WTC11 (cell line): ENCODE measurements around the gene RTBDN. TPM values are rescaled to one million over a fixed set of nuclear protein-coding genes. Genes with fewer than 3 reads are reported as not detected.
A peak's percentile ranks its signal among the peaks of the same experiment; 100 is the strongest.

Experiments
- ATAC-seq: fragments of 200-7000 bp; cut with Tn5 transposase; 2 replicates; pipeline ENCODE4 v1.10.0; 2021; ENCODE audit warnings: mild to moderate bottlenecking, moderate library complexity
- CTCF ChIA-PET: fragments of 300-600 bp; sonication (Branson Sonifier 250); formaldehyde crosslinking; loops from one replicate; lab custom pipeline; 2021; ENCODE audit warnings: antibody characterized with exemption; lab: Charles Lee
- POLR2A ChIA-PET: fragments of 350-600 bp; sonication (Branson Sonifier 250); formaldehyde crosslinking; loops from one replicate; lab custom pipeline; 2021; ENCODE audit warnings: antibody characterized with exemption; lab: Charles Lee
- DNase-seq: peaks from one replicate; pipeline ENCODE4 v3.0.0; 2021; ENCODE audit warnings: low spot score
- H3K27ac Mint-ChIP-seq: 2 replicates; pipeline ENCODE4 v1.8.0; 2021; ENCODE audit warnings: mixed read lengths
- H3K27me3 Mint-ChIP-seq: 2 replicates; pipeline ENCODE4 v1.8.0; 2021; ENCODE audit warnings: low read depth, mild to moderate bottlenecking, moderate library complexity, mixed read lengths
- H3K36me3 Mint-ChIP-seq: 2 replicates; pipeline ENCODE4 v1.8.0; 2021; ENCODE audit warnings: mixed read lengths
- H3K4me1 Mint-ChIP-seq: 2 replicates; pipeline ENCODE4 v1.8.0; 2022; ENCODE audit warnings: mixed read lengths
- H3K4me3 Mint-ChIP-seq: 2 replicates; pipeline ENCODE4 v1.8.0; 2021; ENCODE audit warnings: mild to moderate bottlenecking, moderate library complexity, mixed read lengths
- H3K9me3 Mint-ChIP-seq: 2 replicates; pipeline ENCODE4 v1.8.0; 2021; ENCODE audit warnings: mixed read lengths
- CREB1 ChIP-seq: sonication (generic); formaldehyde crosslinking; IDR thresholded peaks from 2 replicates; pipeline ENCODE4 v1.8.0; 2023; ENCODE audit warnings: mild to moderate bottlenecking, missing genetic modification reagents
- E2F4 ChIP-seq: sonication (generic); formaldehyde crosslinking; IDR thresholded peaks from 2 replicates; pipeline ENCODE4 v1.8.1; 2022; ENCODE audit warnings: low read depth, mild to moderate bottlenecking, moderate library complexity, missing genetic modification reagents, borderline replicate concordance
- ERG ChIP-seq: fragments of 250-450 bp; sonication (Bioruptor Pico); IDR thresholded peaks from 2 replicates; pipeline ENCODE4 v1.8.0; 2021; ENCODE audit warnings: mild to moderate bottlenecking
- ESRRA ChIP-seq: sonication (generic); formaldehyde crosslinking; IDR thresholded peaks from 2 replicates; pipeline ENCODE4 v1.8.1; 2022; ENCODE audit warnings: mild to moderate bottlenecking, missing genetic modification reagents, borderline replicate concordance
- IRF1 ChIP-seq: sonication (generic); formaldehyde crosslinking; IDR thresholded peaks from 2 replicates; pipeline ENCODE4 v1.8.0; 2023; ENCODE audit warnings: missing genetic modification reagents
- JUN ChIP-seq: sonication (generic); formaldehyde crosslinking; IDR thresholded peaks from 2 replicates; pipeline ENCODE4 v1.8.0; 2023; ENCODE audit warnings: mild to moderate bottlenecking, missing genetic modification reagents
- KAT7 ChIP-seq: sonication (generic); formaldehyde crosslinking; IDR thresholded peaks from 2 replicates; pipeline ENCODE4 v1.8.1; 2023; ENCODE audit warnings: missing genetic modification reagents, mild to moderate bottlenecking, borderline replicate concordance
- MAX ChIP-seq: sonication (generic); formaldehyde crosslinking; IDR thresholded peaks from 2 replicates; pipeline ENCODE4 v1.8.0; 2022; ENCODE audit warnings: mild to moderate bottlenecking, missing genetic modification reagents
- NFE2L1 ChIP-seq: sonication (generic); formaldehyde crosslinking; IDR thresholded peaks from 2 replicates; pipeline ENCODE4 v1.8.1; 2023; ENCODE audit warnings: missing genetic modification reagents
- NR2C2 ChIP-seq: sonication (generic); formaldehyde crosslinking; IDR thresholded peaks from 2 replicates; pipeline ENCODE4 v1.8.0; 2022; ENCODE audit warnings: mild to moderate bottlenecking, missing genetic modification reagents
- PREB ChIP-seq: sonication (generic); formaldehyde crosslinking; IDR thresholded peaks from 2 replicates; pipeline ENCODE4 v1.8.1; 2022; ENCODE audit warnings: mild to moderate bottlenecking, missing genetic modification reagents, moderate library complexity, borderline replicate concordance
- TCF7 ChIP-seq: sonication (generic); formaldehyde crosslinking; IDR thresholded peaks from 2 replicates; pipeline ENCODE4 v1.8.0; 2022; ENCODE audit warnings: mild to moderate bottlenecking, low read depth, missing genetic modification reagents, moderate library complexity
- ZNF232 ChIP-seq: sonication (generic); formaldehyde crosslinking; IDR thresholded peaks from 2 replicates; pipeline ENCODE4 v1.8.0; 2022; ENCODE audit warnings: mild to moderate bottlenecking, missing genetic modification reagents
- ZNF263 ChIP-seq: sonication (generic); formaldehyde crosslinking; IDR thresholded peaks from 2 replicates; pipeline ENCODE4 v1.8.1; 2022; ENCODE audit warnings: low read depth, mild to moderate bottlenecking, moderate library complexity, missing genetic modification reagents
- total RNA-seq: library from RNA; stranded (reverse); gene quantifications from 3 replicates; pipeline ENCODE4 v1.2.3, GENCODE V29; 2021
- TF ChIP-seq, protein P1 (sequence below): sonication (generic); formaldehyde crosslinking; conservative IDR thresholded peaks from 2 replicates; pipeline ENCODE4 v1.8.1; 2023; ENCODE audit warnings: mild to moderate bottlenecking, low read depth, missing genetic modification reagents, moderate library complexity
- TF ChIP-seq, protein P2 (sequence below): sonication (generic); formaldehyde crosslinking; IDR thresholded peaks from 2 replicates; pipeline ENCODE4 v1.8.1; 2023; ENCODE audit warnings: mild to moderate bottlenecking, missing genetic modification reagents
- TF ChIP-seq, protein P3 (sequence below): sonication (generic); formaldehyde crosslinking; IDR thresholded peaks from 2 replicates; pipeline ENCODE4 v1.8.0; 2023; ENCODE audit warnings: mild to moderate bottlenecking, missing genetic modification reagents
- TF ChIP-seq, protein P4 (sequence below): sonication (generic); formaldehyde crosslinking; IDR thresholded peaks from 2 replicates; pipeline ENCODE4 v1.8.1; 2023; ENCODE audit warnings: mild to moderate bottlenecking, moderate library complexity, missing genetic modification reagents

Gene RTBDN
- total RNA-seq, 1 experiment from 2014 or later, result 2.4 TPM

GRCh38 chr19:12847159-12848139 is 13.1 kb upstream of the RTBDN start:
- CTCF ChIA-PET, result interaction anchor here (0.5 to 3.6 kb wide), 60 partner anchors 8 to 326 kb away, joined by 3 to 103 read pairs (median 5); partner anchors contain the start of genes CALR, DNASE2, FARSA and GCDH
- peaks cover 21% of the 10 kb centered on the region for H3K27me3 Mint-ChIP-seq
- no peaks in the 10 kb centered on the region for H3K9me3 Mint-ChIP-seq
- peak; percentile 98 for ATAC-seq
- 0 out of 2 replicates have a peak overlapping the region, but pooled peaks have one; percentile 45 for H3K27ac Mint-ChIP-seq
- peaks cover 11% of the 10 kb centered on the region for H3K36me3 Mint-ChIP-seq
- peak; percentile 98 for DNase-seq
- POLR2A ChIA-PET, result interaction anchor here (0.6 to 1.1 kb wide), 6 partner anchors 12 to 166 kb away, joined by 3 to 5 read pairs (median 4); partner anchors contain the start of genes DHPS and GCDH
- peaks cover 7% of the 10 kb centered on the region for H3K4me1 Mint-ChIP-seq
- H3K4me3 Mint-ChIP-seq, result peak overlapping the region; percentile 58
- no peak for TF ChIP-seq ZNF232 (CRISPR knock-in tag)
- no peak for TF ChIP-seq NR2C2 (CRISPR knock-in tag)
- TF ChIP-seq ESRRA, result no peak
- peak; percentile 21; the same call in 1 of the 2 replicates for TF ChIP-seq ZNF263 (CRISPR knock-in tag)
- no peak for TF ChIP-seq ERG (CRISPR knock-in tag)
- TF ChIP-seq MAX, result peak; percentile 86
- TF ChIP-seq TCF7 (CRISPR knock-in tag), result no peak
- TF ChIP-seq CREB1 (CRISPR knock-in tag), result no peak
- no peak for TF ChIP-seq E2F4 (CRISPR knock-in tag)
- TF ChIP-seq, protein P1, sequence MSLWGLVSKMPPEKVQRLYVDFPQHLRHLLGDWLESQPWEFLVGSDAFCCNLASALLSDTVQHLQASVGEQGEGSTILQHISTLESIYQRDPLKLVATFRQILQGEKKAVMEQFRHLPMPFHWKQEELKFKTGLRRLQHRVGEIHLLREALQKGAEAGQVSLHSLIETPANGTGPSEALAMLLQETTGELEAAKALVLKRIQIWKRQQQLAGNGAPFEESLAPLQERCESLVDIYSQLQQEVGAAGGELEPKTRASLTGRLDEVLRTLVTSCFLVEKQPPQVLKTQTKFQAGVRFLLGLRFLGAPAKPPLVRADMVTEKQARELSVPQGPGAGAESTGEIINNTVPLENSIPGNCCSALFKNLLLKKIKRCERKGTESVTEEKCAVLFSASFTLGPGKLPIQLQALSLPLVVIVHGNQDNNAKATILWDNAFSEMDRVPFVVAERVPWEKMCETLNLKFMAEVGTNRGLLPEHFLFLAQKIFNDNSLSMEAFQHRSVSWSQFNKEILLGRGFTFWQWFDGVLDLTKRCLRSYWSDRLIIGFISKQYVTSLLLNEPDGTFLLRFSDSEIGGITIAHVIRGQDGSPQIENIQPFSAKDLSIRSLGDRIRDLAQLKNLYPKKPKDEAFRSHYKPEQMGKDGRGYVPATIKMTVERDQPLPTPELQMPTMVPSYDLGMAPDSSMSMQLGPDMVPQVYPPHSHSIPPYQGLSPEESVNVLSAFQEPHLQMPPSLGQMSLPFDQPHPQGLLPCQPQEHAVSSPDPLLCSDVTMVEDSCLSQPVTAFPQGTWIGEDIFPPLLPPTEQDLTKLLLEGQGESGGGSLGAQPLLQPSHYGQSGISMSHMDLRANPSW, result no peak
- TF ChIP-seq, protein P2, sequence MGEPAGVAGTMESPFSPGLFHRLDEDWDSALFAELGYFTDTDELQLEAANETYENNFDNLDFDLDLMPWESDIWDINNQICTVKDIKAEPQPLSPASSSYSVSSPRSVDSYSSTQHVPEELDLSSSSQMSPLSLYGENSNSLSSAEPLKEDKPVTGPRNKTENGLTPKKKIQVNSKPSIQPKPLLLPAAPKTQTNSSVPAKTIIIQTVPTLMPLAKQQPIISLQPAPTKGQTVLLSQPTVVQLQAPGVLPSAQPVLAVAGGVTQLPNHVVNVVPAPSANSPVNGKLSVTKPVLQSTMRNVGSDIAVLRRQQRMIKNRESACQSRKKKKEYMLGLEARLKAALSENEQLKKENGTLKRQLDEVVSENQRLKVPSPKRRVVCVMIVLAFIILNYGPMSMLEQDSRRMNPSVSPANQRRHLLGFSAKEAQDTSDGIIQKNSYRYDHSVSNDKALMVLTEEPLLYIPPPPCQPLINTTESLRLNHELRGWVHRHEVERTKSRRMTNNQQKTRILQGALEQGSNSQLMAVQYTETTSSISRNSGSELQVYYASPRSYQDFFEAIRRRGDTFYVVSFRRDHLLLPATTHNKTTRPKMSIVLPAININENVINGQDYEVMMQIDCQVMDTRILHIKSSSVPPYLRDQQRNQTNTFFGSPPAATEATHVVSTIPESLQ (CRISPR knock-in tag), result no peak
- TF ChIP-seq, protein P3, sequence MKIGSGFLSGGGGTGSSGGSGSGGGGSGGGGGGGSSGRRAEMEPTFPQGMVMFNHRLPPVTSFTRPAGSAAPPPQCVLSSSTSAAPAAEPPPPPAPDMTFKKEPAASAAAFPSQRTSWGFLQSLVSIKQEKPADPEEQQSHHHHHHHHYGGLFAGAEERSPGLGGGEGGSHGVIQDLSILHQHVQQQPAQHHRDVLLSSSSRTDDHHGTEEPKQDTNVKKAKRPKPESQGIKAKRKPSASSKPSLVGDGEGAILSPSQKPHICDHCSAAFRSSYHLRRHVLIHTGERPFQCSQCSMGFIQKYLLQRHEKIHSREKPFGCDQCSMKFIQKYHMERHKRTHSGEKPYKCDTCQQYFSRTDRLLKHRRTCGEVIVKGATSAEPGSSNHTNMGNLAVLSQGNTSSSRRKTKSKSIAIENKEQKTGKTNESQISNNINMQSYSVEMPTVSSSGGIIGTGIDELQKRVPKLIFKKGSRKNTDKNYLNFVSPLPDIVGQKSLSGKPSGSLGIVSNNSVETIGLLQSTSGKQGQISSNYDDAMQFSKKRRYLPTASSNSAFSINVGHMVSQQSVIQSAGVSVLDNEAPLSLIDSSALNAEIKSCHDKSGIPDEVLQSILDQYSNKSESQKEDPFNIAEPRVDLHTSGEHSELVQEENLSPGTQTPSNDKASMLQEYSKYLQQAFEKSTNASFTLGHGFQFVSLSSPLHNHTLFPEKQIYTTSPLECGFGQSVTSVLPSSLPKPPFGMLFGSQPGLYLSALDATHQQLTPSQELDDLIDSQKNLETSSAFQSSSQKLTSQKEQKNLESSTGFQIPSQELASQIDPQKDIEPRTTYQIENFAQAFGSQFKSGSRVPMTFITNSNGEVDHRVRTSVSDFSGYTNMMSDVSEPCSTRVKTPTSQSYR (CRISPR knock-in tag), result 0 out of 2 replicates have a peak, but pooled peaks have one; percentile 50
- no peak for TF ChIP-seq KAT7 (CRISPR knock-in tag)
- no peak for TF ChIP-seq JUN
- no peak for TF ChIP-seq PREB (CRISPR knock-in tag)
- no peak for TF ChIP-seq IRF1 (CRISPR knock-in tag)
- TF ChIP-seq, protein P4, sequence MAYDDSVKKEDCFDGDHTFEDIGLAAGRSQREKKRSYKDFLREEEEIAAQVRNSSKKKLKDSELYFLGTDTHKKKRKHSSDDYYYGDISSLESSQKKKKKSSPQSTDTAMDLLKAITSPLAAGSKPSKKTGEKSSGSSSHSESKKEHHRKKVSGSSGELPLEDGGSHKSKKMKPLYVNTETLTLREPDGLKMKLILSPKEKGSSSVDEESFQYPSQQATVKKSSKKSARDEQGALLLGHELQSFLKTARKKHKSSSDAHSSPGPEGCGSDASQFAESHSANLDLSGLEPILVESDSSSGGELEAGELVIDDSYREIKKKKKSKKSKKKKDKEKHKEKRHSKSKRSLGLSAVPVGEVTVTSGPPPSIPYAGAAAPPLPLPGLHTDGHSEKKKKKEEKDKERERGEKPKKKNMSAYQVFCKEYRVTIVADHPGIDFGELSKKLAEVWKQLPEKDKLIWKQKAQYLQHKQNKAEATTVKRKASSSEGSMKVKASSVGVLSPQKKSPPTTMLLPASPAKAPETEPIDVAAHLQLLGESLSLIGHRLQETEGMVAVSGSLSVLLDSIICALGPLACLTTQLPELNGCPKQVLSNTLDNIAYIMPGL (CRISPR knock-in tag), result peak; percentile 80; the same call in 1 of the 2 replicates
- TF ChIP-seq NFE2L1 (CRISPR knock-in tag), result no peak
